ENCODE measurements around the gene TAF4B. TPM values are rescaled to one million over a fixed set of nuclear protein-coding genes. Genes with fewer than 3 reads are reported as not detected.

TAF4B gene
- total RNA-seq, 1 donor from 2014 or later, result 2.3 TPM

DNA sequence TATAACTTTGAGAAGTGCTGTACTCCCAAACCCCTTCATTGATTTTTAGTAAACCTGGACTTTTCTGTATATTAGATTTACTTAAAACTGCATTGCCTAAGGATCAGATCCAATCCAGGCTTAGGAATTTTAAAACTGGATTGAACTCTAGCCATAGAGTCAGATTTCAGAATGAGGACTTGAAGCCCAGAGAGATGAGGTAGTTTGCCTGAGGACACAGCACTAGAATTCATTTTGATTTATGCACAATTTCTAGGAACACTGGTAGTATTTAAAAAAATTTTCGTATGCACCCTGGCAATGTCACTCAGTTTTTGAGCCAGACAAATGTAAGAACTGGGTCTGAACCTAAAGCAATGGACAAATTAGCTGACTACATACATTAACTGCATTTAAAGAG lies 177.2 kb downstream of the TAF4B start:
- DNase-seq (ENCODE audit: extremely low spot score, unreplicated experiment), result no peak
- Mint-ChIP-seq H3K36me3 (ENCODE audit: unreplicated experiment) (no peaks in the 10 kb centered on the region), H3K9me3 (ENCODE audit: unreplicated experiment) (no peaks in the 10 kb centered on the region), H3K4me3 (ENCODE audit: unreplicated experiment) (no peak overlapping the region), H3K27ac (ENCODE audit: unreplicated experiment) (no peak overlapping the region), H3K27me3 (ENCODE audit: unreplicated experiment) (no peaks in the 10 kb centered on the region), H3K4me1 (ENCODE audit: unreplicated experiment) (peaks cover 4% of the 10 kb centered on the region)
- TF ChIP-seq, protein P1, sequence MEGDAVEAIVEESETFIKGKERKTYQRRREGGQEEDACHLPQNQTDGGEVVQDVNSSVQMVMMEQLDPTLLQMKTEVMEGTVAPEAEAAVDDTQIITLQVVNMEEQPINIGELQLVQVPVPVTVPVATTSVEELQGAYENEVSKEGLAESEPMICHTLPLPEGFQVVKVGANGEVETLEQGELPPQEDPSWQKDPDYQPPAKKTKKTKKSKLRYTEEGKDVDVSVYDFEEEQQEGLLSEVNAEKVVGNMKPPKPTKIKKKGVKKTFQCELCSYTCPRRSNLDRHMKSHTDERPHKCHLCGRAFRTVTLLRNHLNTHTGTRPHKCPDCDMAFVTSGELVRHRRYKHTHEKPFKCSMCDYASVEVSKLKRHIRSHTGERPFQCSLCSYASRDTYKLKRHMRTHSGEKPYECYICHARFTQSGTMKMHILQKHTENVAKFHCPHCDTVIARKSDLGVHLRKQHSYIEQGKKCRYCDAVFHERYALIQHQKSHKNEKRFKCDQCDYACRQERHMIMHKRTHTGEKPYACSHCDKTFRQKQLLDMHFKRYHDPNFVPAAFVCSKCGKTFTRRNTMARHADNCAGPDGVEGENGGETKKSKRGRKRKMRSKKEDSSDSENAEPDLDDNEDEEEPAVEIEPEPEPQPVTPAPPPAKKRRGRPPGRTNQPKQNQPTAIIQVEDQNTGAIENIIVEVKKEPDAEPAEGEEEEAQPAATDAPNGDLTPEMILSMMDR (IDR thresholded peaks at IDR 0.05), result no peak

DNA sequence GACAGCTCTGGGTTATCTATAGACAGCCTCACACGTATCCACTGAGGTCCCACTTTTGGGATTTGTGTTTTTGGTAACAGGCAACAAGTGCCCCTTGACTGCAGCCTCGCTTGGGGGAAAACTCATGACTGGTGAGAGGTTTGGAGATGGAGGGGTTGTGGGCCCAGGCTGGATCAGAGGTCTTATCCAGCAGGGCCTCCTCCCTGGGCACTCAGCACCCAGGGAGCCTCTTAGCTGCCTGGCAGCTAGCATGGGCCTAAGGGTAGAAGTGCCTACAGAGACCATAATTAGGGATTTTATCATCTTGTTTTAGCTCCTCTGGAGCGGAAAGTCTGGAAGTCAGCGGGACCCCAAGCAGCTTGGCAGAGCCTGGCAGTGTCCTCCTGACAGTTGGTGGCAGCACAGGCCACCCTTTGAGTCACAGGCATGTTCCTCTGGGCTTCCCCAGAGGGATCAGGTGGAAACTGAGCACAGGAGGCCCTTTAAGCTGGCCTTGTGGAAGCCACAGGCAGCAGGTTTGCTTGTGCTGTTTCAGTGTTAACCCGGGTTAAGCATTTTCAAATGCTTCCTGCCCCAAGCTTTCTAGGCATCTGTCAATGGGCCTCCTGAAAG lies 179.1 kb downstream of the TAF4B start:
- Mint-ChIP-seq H3K36me3 (ENCODE audit: unreplicated experiment) (no peaks in the 10 kb centered on the region), H3K4me1 (ENCODE audit: unreplicated experiment) (peaks cover 4% of the 10 kb centered on the region), H3K27me3 (ENCODE audit: unreplicated experiment) (peaks cover 4% of the 10 kb centered on the region), H3K4me3 (ENCODE audit: unreplicated experiment) (no peak overlapping the region), H3K27ac (ENCODE audit: unreplicated experiment) (no peak overlapping the region), H3K9me3 (ENCODE audit: unreplicated experiment) (no peaks in the 10 kb centered on the region)
- DNase-seq (ENCODE audit: extremely low spot score, unreplicated experiment), result no peak
- TF ChIP-seq, protein P1 (IDR thresholded peaks at IDR 0.05), result peak; percentile 55

DNA sequence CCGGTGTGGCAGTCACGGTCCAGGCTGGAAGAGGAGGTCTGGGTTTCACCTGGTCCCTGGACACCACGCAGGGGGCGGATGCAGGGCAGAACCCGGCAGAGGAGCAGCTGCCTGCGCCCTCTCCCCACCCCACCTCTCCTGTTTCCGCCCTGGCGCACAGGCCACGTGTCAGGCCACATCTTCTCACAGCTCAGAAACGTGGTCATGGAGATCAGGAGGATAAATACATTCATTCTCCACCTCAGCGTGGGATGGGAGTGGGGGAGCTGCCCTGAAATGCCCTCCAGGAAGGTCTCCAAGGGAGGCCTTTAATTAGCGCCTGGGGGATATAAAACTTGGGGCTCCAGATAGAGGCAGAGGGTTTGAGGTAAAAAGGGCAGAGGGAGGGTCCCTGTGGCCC lies 180.1 kb downstream of the TAF4B start:
- H3K4me3 Mint-ChIP-seq (ENCODE audit: unreplicated experiment), result no peak overlapping the region
- H3K36me3 Mint-ChIP-seq (ENCODE audit: unreplicated experiment), result no peaks in the 10 kb centered on the region
- peaks cover 4% of the 10 kb centered on the region for H3K27me3 Mint-ChIP-seq (ENCODE audit: unreplicated experiment)
- H3K27ac Mint-ChIP-seq (ENCODE audit: unreplicated experiment), result no peak overlapping the region
- TF ChIP-seq, protein P1 (IDR thresholded peaks at IDR 0.05), result no peak
- no peaks in the 10 kb centered on the region for H3K9me3 Mint-ChIP-seq (ENCODE audit: unreplicated experiment)
- H3K4me1 Mint-ChIP-seq (ENCODE audit: unreplicated experiment), result peaks cover 4% of the 10 kb centered on the region
- DNase-seq (ENCODE audit: extremely low spot score, unreplicated experiment), result no peak

DNA sequence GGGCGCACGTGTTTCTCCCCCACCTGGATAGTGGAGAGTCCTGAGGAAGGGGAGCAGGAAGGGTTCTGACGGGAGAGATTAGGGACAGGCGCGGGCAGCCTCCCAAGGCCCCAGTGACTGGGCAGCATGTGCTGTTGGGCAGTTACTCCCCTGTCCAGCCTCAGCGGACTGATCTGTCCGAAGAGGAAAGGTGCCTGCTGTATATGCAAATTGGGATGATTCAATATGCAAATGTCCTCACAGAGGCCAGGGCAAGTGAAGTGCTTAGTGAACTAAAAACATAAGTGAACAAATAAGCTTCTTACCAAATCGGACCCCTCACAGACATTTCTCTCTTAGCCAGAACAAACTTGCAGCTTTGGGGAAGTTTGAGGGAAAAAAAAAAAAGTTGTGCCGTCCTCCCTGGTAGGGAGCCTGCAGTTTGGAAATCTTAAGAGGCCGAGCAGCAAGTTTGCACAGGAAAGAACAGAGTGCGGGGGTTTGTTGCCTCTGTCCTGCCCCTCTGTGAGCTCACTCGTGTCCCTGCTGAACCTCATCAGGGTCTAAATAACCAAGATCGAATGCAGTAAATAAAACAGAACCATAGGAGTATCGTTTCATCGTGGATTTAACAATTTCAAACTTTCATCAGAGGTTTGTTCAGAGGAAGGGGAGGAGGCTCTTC lies 180.7 kb downstream of the TAF4B start:
- Mint-ChIP-seq H3K27me3 (ENCODE audit: unreplicated experiment) (peaks cover 4% of the 10 kb centered on the region), H3K27ac (ENCODE audit: unreplicated experiment) (no peak overlapping the region), H3K36me3 (ENCODE audit: unreplicated experiment) (no peaks in the 10 kb centered on the region), H3K4me3 (ENCODE audit: unreplicated experiment) (no peak overlapping the region), H3K4me1 (ENCODE audit: unreplicated experiment) (peaks cover 4% of the 10 kb centered on the region), H3K9me3 (ENCODE audit: unreplicated experiment) (no peaks in the 10 kb centered on the region)
- TF ChIP-seq, protein P1 (IDR thresholded peaks at IDR 0.05), result no peak
- no peak for DNase-seq (ENCODE audit: extremely low spot score, unreplicated experiment)

DNA sequence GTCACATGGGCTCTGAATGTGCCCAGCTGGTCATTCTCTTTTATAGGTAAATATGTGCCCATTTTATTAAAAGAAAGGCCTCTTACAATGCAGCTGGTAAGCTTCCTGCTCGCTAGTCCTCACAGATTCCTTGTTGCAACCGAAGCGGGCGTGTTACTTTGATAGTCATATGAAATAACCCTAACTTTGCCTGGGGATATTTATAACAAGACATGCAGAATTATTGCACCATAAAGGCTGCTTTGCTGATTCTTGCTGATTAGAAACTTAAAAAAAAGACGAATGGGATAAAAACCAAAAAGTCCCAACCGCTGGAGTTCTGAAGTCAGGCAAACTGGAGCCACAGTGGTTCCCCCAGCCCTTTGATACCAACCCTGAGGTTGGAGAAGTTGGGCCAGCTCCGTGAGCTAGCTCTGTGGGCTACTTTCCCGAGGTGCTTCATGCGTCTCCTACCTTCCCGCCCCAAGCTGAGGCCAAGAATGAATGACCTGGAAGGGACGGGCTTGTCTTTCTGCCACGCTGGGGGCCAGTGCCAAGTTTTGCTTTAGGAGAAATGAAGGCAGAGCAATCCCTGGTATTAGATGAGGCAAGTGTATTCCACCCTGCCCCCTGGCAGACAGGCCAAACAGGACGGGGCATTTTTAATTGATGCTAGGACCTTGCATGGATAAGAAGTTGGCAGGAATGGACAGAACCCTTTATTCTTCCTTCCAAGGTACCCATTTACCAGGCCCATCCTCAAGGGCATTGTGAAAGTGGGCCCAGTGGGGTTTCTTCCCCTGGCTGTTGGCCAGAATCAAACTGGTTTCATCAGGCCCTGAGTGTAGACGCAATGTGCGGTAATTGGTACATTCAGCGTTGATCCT lies 181.7 kb downstream of the TAF4B start:
- TF ChIP-seq, protein P1 (IDR thresholded peaks at IDR 0.05), result no peak
- Mint-ChIP-seq H3K9me3 (ENCODE audit: unreplicated experiment) (no peaks in the 10 kb centered on the region), H3K4me1 (ENCODE audit: unreplicated experiment) (peaks cover 4% of the 10 kb centered on the region), H3K27ac (ENCODE audit: unreplicated experiment) (no peak overlapping the region), H3K36me3 (ENCODE audit: unreplicated experiment) (no peaks in the 10 kb centered on the region), H3K27me3 (ENCODE audit: unreplicated experiment) (peaks cover 4% of the 10 kb centered on the region), H3K4me3 (ENCODE audit: unreplicated experiment) (no peak overlapping the region)
- DNase-seq (ENCODE audit: extremely low spot score, unreplicated experiment), result no peak

Measured in osteocyte (in vitro differentiated cells).